HepG2 (cell line): ENCODE results near the gene WTAP. TPM values are rescaled to one million over a fixed set of nuclear protein-coding genes. Genes with fewer than 3 reads are reported as not detected.

Experiments
- AGO2 ChIP-seq: fragments of 200-400 bp; formaldehyde crosslinking; optimal IDR thresholded peaks from 2 replicates; pipeline ENCODE3; 2017; ENCODE audit warnings: mild to moderate bottlenecking, low read depth, low read length, moderate library complexity
- AHR ChIP-seq: IDR thresholded peaks from 2 replicates; pipeline ENCODE4 v1.6.1; 2018; ENCODE audit warnings: missing genetic modification reagents, missing compliant biosample characterization
- BORCS8-MEF2B ChIP-seq: sonication (generic); formaldehyde crosslinking; IDR thresholded peaks from 2 replicates; pipeline ENCODE4 v1.8.0; 2022; ENCODE audit warnings: mild to moderate bottlenecking, missing genetic modification reagents
- CBX5 ChIP-seq: sonication (generic); formaldehyde crosslinking; IDR thresholded peaks from 2 replicates; pipeline ENCODE4 v1.4.0; 2020; ENCODE audit warnings: missing genetic modification reagents, borderline replicate concordance
- FOXA3 ChIP-seq: IDR thresholded peaks from 2 replicates; pipeline ENCODE4 v1.6.1; 2016; ENCODE audit warnings: missing genetic modification reagents, missing compliant biosample characterization
- GABPA ChIP-seq, 2 experiments: IDR thresholded peaks; 2 replicates each; pipeline ENCODE4 v1.6.1; 2011 to 2016; ENCODE audit warnings: low read depth in 2 of 2, low read length in 1 of 2, missing biosample characterization in 1 of 2, missing genetic modification characterization in 1 of 2
- HOXA3 ChIP-seq: sonication (generic); formaldehyde crosslinking; IDR thresholded peaks from 2 replicates; pipeline ENCODE4 v1.5.0; 2020; ENCODE audit warnings: missing genetic modification reagents
- KDM1A ChIP-seq: IDR thresholded peaks from 2 replicates; pipeline ENCODE4 v1.6.1; 2016; ENCODE audit warnings: missing compliant biosample characterization
- NCOA2 ChIP-seq: sonication (generic); formaldehyde crosslinking; IDR thresholded peaks from 2 replicates; pipeline ENCODE4 v1.8.0; 2022; ENCODE audit warnings: inconsistent platforms
- NR1H2 ChIP-seq: sonication (generic); formaldehyde crosslinking; IDR thresholded peaks from 2 replicates; pipeline ENCODE4 v1.8.1; 2022; ENCODE audit warnings: low read depth, missing genetic modification reagents, borderline replicate concordance
- NR2C2 ChIP-seq: sonication (generic); formaldehyde crosslinking; IDR thresholded peaks from 2 replicates; pipeline ENCODE4 v1.4.0; 2020; ENCODE audit warnings: missing genetic modification reagents, mild to moderate bottlenecking, moderate library complexity, borderline replicate concordance
- PITX1 ChIP-seq: sonication (generic); formaldehyde crosslinking; IDR thresholded peaks from 2 replicates; pipeline ENCODE4 v1.5.1; 2020; ENCODE audit warnings: mild to moderate bottlenecking, missing genetic modification reagents
- RFXAP ChIP-seq: sonication (generic); formaldehyde crosslinking; IDR thresholded peaks from 2 replicates; pipeline ENCODE4 v1.4.0; 2020; ENCODE audit warnings: missing genetic modification reagents, borderline replicate concordance
- SALL1 ChIP-seq: sonication (generic); formaldehyde crosslinking; IDR thresholded peaks from 2 replicates; pipeline ENCODE4 v1.8.0; 2022; ENCODE audit warnings: mild to moderate bottlenecking, missing genetic modification reagents
- SPEN ChIP-seq: sonication (generic); formaldehyde crosslinking; IDR thresholded peaks from 2 replicates; pipeline ENCODE4 v1.5.1; 2020; ENCODE audit warnings: low read depth, mild to moderate bottlenecking, missing genetic modification reagents
- SRSF1 ChIP-seq: fragments of 200-400 bp; formaldehyde crosslinking; optimal IDR thresholded peaks from 2 replicates; pipeline ENCODE3; 2017; ENCODE audit warnings: mild to moderate bottlenecking, low read depth, low read length, moderate library complexity
- ZBTB21 ChIP-seq: sonication (generic); formaldehyde crosslinking; IDR thresholded peaks from 2 replicates; pipeline ENCODE4 v1.4.0; 2020; ENCODE audit warnings: missing genetic modification reagents
- ZFP36 ChIP-seq: fragments of 150-350 bp; IDR thresholded peaks from 2 replicates; pipeline ENCODE4 v1.6.1; 2018; ENCODE audit warnings: borderline replicate concordance, low read length, low read depth; ENCODE audit not compliant: partially characterized antibody
- ZNF225 ChIP-seq: sonication (generic); formaldehyde crosslinking; IDR thresholded peaks from 2 replicates; pipeline ENCODE4 v1.4.0; 2020; ENCODE audit warnings: mild to moderate bottlenecking, missing genetic modification reagents
- ZNF780A ChIP-seq: sonication (generic); formaldehyde crosslinking; IDR thresholded peaks from 2 replicates; pipeline ENCODE4 v1.8.0; 2022; ENCODE audit warnings: mild to moderate bottlenecking, missing genetic modification reagents, moderate library complexity
- ZNF891 ChIP-seq: sonication (generic); formaldehyde crosslinking; IDR thresholded peaks from 2 replicates; pipeline ENCODE4 v1.5.0; 2020; ENCODE audit warnings: mild to moderate bottlenecking, missing genetic modification reagents
- polyA plus RNA-seq, 8 experiments: library from polyadenylated mRNA; depleted of rRNA in 3 of 8; stranded (reverse) in 7 of 8; unstranded in 1 of 8; fragments of >200 nt; fragmentation: Illumina TruSeq in 4 of 8; extraction: Trizol in 4 of 8; gene quantifications; 2 replicates each; pipeline versions ENCODE4 v1.2.1 to v1.2.3, GENCODE V29; 2011 to 2016; ENCODE audit warnings: low read depth in 4 of 8, missing spikeins in 1 of 8, mixed read lengths in 1 of 8; ENCODE audit not compliant: insufficient read depth in 1 of 8
- total RNA-seq, 5 experiments: library from RNA; depleted of rRNA; stranded (reverse); fragments of >200 nt; fragmentation: Illumina TruSeq; extraction: Trizol; gene quantifications; 2 replicates each; pipeline ENCODE4 v1.2.3, GENCODE V29; 2016; ENCODE audit warnings: low read depth in 1 of 5
- TF ChIP-seq, protein P1 (sequence below): sonication (generic); formaldehyde crosslinking; IDR thresholded peaks from 2 replicates; pipeline ENCODE4 v1.5.0; 2020; ENCODE audit warnings: missing genetic modification reagents
- TF ChIP-seq, protein P2 (sequence below): sonication (generic); formaldehyde crosslinking; IDR thresholded peaks from 2 replicates; pipeline ENCODE4 v1.4.0; 2020; ENCODE audit warnings: mild to moderate bottlenecking, missing genetic modification reagents
- TF ChIP-seq, protein P3 (sequence below): conservative IDR thresholded peaks from 2 replicates; pipeline ENCODE4 v1.6.1; 2018; ENCODE audit warnings: missing genetic modification reagents
- TF ChIP-seq, protein P4 (sequence below), 2 experiments: fragments of 450-650 bp in 1 of 2; sonication (generic) in 1 of 2; formaldehyde crosslinking; IDR thresholded peaks; 2 replicates each; pipeline versions ENCODE4 v1.5.0 to v1.8.0; 2020 to 2022; ENCODE audit warnings: mild to moderate bottlenecking in 1 of 2, missing genetic modification reagents in 1 of 2
- TF ChIP-seq, protein P5 (sequence below): sonication (generic); formaldehyde crosslinking; IDR thresholded peaks from 2 replicates; pipeline ENCODE4 v1.8.0; 2022; ENCODE audit warnings: mild to moderate bottlenecking, missing genetic modification reagents

Gene WTAP
- total and polyA plus RNA-seq, 2 of the 13 experiments (the other 11 are each of a cell fraction or from before 2014, with no cell fraction given) = 31.6 to 167 TPM

DNA sequence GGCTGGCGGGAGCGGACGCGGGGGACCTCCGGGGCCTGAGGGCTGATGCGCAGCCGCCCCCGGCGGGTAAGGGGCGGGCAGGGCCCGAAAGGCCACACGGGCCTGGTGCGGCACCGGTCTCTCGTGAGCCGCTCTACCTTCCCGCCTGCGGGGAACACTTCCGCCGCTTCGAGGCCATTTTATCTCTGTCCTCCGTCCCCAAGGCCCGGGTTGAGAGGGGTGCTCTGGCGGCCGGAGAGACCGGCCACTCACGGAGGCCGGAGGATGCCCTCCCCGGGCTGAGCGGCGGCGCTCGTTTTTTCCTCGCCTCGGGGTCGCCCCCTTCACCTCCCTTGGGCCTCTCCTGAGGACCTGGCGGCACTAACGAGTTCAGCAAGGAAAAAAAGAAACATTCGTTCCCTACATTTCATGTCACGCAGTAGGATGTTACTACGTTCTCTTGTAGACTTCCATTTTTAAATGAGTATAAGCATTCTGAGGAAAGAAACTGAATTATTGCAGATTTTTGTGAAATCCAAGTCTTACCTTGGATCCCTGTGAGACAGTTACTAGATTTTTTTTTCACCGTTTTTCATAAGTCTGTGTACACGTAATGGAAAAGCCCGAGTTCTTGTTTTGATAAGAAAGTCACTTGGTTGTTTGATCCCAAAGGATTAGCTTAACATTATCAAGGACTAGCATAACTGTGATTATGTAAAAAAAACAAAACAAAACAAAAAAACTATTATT lies 575 bp downstream of the WTAP start (continued):
- 0 out of 2 replicates have a peak, but pooled peaks have one; percentile 8 for TF ChIP-seq FOXA3 (CRISPR knock-in tag)
- peak; percentile 81; the same call in 1 of the 2 replicates for TF ChIP-seq ZNF891
- TF ChIP-seq HOXA3 = no peak
- no peak for TF ChIP-seq GABPA (IDR thresholded peaks at IDR 0.05; ENCODE audit: low read depth, low read length)
- TF ChIP-seq GABPA (CRISPR knock-in tag; IDR thresholded peaks at IDR 0.05; ENCODE audit: low read depth) = no peak
- TF ChIP-seq SALL1 (CRISPR knock-in tag) = peak; percentile 78
- TF ChIP-seq, protein P1, sequence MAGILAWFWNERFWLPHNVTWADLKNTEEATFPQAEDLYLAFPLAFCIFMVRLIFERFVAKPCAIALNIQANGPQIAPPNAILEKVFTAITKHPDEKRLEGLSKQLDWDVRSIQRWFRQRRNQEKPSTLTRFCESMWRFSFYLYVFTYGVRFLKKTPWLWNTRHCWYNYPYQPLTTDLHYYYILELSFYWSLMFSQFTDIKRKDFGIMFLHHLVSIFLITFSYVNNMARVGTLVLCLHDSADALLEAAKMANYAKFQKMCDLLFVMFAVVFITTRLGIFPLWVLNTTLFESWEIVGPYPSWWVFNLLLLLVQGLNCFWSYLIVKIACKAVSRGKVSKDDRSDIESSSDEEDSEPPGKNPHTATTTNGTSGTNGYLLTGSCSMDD (CRISPR knock-in tag) = no peak
- TF ChIP-seq ZFP36 = no peak
- peak; percentile 15; the same call in 1 of the 2 replicates for TF ChIP-seq CBX5 (CRISPR knock-in tag)
- peak; percentile 54; the same call in 1 of the 2 replicates for TF ChIP-seq SPEN (CRISPR knock-in tag)
- peak; percentile 5 for TF ChIP-seq SRSF1
- 0 out of 2 replicates have a peak, but pooled peaks have one; percentile 27 for TF ChIP-seq BORCS8-MEF2B (CRISPR knock-in tag)
- no peak for TF ChIP-seq NR1H2 (CRISPR knock-in tag)
- TF ChIP-seq, protein P2, sequence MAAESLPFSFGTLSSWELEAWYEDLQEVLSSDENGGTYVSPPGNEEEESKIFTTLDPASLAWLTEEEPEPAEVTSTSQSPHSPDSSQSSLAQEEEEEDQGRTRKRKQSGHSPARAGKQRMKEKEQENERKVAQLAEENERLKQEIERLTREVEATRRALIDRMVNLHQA (CRISPR knock-in tag) = no peak
- TF ChIP-seq, protein P3, sequence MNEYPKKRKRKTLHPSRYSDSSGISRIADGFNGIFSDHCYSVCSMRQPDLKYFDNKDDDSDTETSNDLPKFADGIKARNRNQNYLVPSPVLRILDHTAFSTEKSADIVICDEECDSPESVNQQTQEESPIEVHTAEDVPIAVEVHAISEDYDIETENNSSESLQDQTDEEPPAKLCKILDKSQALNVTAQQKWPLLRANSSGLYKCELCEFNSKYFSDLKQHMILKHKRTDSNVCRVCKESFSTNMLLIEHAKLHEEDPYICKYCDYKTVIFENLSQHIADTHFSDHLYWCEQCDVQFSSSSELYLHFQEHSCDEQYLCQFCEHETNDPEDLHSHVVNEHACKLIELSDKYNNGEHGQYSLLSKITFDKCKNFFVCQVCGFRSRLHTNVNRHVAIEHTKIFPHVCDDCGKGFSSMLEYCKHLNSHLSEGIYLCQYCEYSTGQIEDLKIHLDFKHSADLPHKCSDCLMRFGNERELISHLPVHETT (CRISPR knock-in tag) = peak; percentile 34; the same call in 1 of the 2 replicates
- TF ChIP-seq, protein P4, sequence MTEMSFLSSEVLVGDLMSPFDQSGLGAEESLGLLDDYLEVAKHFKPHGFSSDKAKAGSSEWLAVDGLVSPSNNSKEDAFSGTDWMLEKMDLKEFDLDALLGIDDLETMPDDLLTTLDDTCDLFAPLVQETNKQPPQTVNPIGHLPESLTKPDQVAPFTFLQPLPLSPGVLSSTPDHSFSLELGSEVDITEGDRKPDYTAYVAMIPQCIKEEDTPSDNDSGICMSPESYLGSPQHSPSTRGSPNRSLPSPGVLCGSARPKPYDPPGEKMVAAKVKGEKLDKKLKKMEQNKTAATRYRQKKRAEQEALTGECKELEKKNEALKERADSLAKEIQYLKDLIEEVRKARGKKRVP (CRISPR knock-in tag; IDR thresholded peaks at IDR 0.05) = no peak
- TF ChIP-seq NCOA2 (CRISPR knock-in tag) = peak; percentile 28; the same call in 1 of the 2 replicates
- peak; percentile 61; the same call in 1 of the 2 replicates for TF ChIP-seq PITX1
- TF ChIP-seq ZNF780A = no peak
- TF ChIP-seq AHR = 0 out of 2 replicates have a peak, but pooled peaks have one; percentile 32
- peak; percentile 47 for TF ChIP-seq AGO2
- TF ChIP-seq ZBTB21 (CRISPR knock-in tag) = peak; percentile 45; the same call in 1 of the 2 replicates
- no peak for TF ChIP-seq NR2C2 (CRISPR knock-in tag)
- 0 out of 2 replicates have a peak, but pooled peaks have one; percentile 35 for TF ChIP-seq RFXAP
- TF ChIP-seq ZNF225 (CRISPR knock-in tag) = peak; percentile 90
- no peak for TF ChIP-seq KDM1A (CRISPR knock-in tag)
- TF ChIP-seq, protein P5, sequence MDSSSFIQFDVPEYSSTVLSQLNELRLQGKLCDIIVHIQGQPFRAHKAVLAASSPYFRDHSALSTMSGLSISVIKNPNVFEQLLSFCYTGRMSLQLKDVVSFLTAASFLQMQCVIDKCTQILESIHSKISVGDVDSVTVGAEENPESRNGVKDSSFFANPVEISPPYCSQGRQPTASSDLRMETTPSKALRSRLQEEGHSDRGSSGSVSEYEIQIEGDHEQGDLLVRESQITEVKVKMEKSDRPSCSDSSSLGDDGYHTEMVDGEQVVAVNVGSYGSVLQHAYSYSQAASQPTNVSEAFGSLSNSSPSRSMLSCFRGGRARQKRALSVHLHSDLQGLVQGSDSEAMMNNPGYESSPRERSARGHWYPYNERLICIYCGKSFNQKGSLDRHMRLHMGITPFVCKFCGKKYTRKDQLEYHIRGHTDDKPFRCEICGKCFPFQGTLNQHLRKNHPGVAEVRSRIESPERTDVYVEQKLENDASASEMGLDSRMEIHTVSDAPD (CRISPR knock-in tag) = no peak
